HG03432 (cell line): Measurements from ENCODE around the gene SEPTIN3.

Experiments used
- ATAC-seq: cut with Tn5 transposase; IDR thresholded peaks from one replicate; pipeline ENCODE4 v1.9.1; 2021; ENCODE audit warnings: mild to moderate bottlenecking, moderate library complexity; ENCODE audit not compliant: unreplicated experiment

SEPTIN3 gene

DNA sequence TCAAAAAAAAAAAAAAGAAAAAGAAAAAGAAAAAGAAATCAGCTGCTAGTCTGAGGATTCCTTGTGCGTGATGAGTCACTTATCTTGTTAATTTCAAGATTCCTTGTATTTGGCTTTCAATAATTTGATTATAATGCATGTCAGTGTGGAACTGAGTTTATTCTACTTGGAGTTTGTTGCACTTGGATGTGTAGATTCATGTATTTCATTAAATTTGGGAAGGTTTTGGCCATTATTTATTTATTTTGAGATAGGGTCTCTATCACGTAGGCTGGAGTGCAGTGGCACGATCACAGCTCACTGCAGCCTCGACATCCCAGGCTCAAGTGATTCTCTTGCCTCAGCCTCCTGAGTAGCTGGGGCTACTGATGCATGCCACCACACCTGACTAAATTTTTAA lies 44.1 kb downstream of the SEPTIN3 start:
- no peak for ATAC-seq

GRCh38 chr22:42016111-42016510 lies 46.9 kb downstream of the SEPTIN3 start:
- no peak for ATAC-seq

- ATAC-seq = no peak
Measured at GRCh38 chr22:42018224-42018623, 49.0 kb downstream of the SEPTIN3 start.
